Endothelial cell of umbilical vein (primary cell): ENCODE measurements around the gene IGF2BP2. TPM values are rescaled to one million over a fixed set of nuclear protein-coding genes. Genes with fewer than 3 reads are reported as not detected.

Experiments used
- BruUV-seq: library from RNA; stranded (reverse); fragments of 400-500 nt; replicated peaks from 2 replicates; lab custom pipeline; 2021; lab: Mats Ljungman, UMichigan
- CTCF ChIA-PET: fragments of 300-600, 350-600 bp; sonication (Branson Sonifier 250); formaldehyde crosslinking; loops from one replicate; lab custom pipeline; 2021; ENCODE audit warnings: antibody characterized with exemption, inconsistent platforms; lab: Charles Lee
- POLR2A ChIA-PET: fragments of 300-600, 350-600 bp; sonication (Branson Sonifier 250); formaldehyde crosslinking; loops from one replicate; lab custom pipeline; 2021; ENCODE audit warnings: antibody characterized with exemption, inconsistent platforms; lab: Charles Lee
- DNase-seq: peaks from one replicate; pipeline ENCODE4 v3.0.0-alpha.2; 2011; ENCODE audit warnings: low read depth, low spot score
- FAIRE-seq: peaks from 2 replicates; lab custom pipeline; 2011; peaks lifted over from hg19 to GRCh38; lab: Jason Lieb, UNC
- H2AFZ ChIP-seq: 2 replicates; pipeline ENCODE4 v1.6.0; 2012; ENCODE audit warnings: low read depth, low read length, control low read depth, inconsistent platforms
- H3K27ac ChIP-seq: 2 replicates; pipeline ENCODE4 v1.5.1; 2011; ENCODE audit warnings: low read depth, mild to moderate bottlenecking, control low read depth, low read length, moderate library complexity; ENCODE audit not compliant: insufficient read depth
- H3K27me3 ChIP-seq, 2 experiments: 2 replicates each; pipeline versions ENCODE4 v1.6.0 to v1.6.1; 2011; ENCODE audit warnings: low read length in 2 of 2, mixed read lengths in 1 of 2; ENCODE audit not compliant: control insufficient read depth in 2 of 2, insufficient read depth in 2 of 2
- H3K36me3 ChIP-seq, 2 experiments: 2 replicates in 1 of 2; 3 replicates in 1 of 2; pipeline ENCODE4 v1.5.1; 2011; ENCODE audit warnings: low read length in 2 of 2, mild to moderate bottlenecking in 1 of 2, moderate library complexity in 1 of 2; ENCODE audit not compliant: control insufficient read depth in 2 of 2, insufficient read depth in 2 of 2; ENCODE audit errors: extremely low read depth in 1 of 2
- H3K4me1 ChIP-seq: 3 replicates; pipeline ENCODE4 v1.5.1; 2011; ENCODE audit warnings: mild to moderate bottlenecking, low read length; ENCODE audit not compliant: control insufficient read depth, insufficient read depth; ENCODE audit errors: extremely low read depth
- H3K4me2 ChIP-seq: 2 replicates; pipeline ENCODE4 v1.6.1; 2011; ENCODE audit warnings: low read length, control low read depth, mixed read lengths; ENCODE audit not compliant: insufficient read depth
- H3K4me3 ChIP-seq, 3 experiments: fragments of 200-600 bp in 1 of 3; sonication (generic), shearing (Covaris generic) in 1 of 3; replicated peaks in 1 of 3; 2 replicates each; pipeline ENCODE4 v1.5.1; 2011 to 2016; ENCODE audit warnings: control low read depth in 3 of 3, low read length in 3 of 3, mild to moderate bottlenecking in 2 of 3, inconsistent platforms in 1 of 3, low read depth in 1 of 3, moderate library complexity in 1 of 3; ENCODE audit not compliant: insufficient read depth in 1 of 3
- H3K79me2 ChIP-seq: 2 replicates; pipeline ENCODE4 v1.6.0; 2012; ENCODE audit warnings: low read length, inconsistent platforms; ENCODE audit not compliant: control insufficient read depth, insufficient read depth
- H3K9ac ChIP-seq: replicated peaks from 2 replicates; pipeline ENCODE3; 2011; ENCODE audit warnings: low read length, control low read depth; ENCODE audit not compliant: insufficient read depth; ENCODE audit errors: extremely low read depth
- H3K9me1 ChIP-seq: replicated peaks from 3 replicates; pipeline ENCODE4 v1.6.0; 2011; ENCODE audit warnings: mild to moderate bottlenecking, low read length; ENCODE audit not compliant: control insufficient read depth, insufficient read depth; ENCODE audit errors: extremely low read depth
- H3K9me3 ChIP-seq: replicated peaks from 2 replicates; pipeline ENCODE4 v1.5.1; 2012; ENCODE audit warnings: low read length, inconsistent platforms; ENCODE audit not compliant: control insufficient read depth, insufficient read depth
- H4K20me1 ChIP-seq: replicated peaks from 2 replicates; pipeline ENCODE3; 2011; ENCODE audit warnings: mild to moderate bottlenecking, low read length; ENCODE audit not compliant: control insufficient read depth, insufficient read depth; ENCODE audit errors: extremely low read depth
- EZH2 ChIP-seq: IDR thresholded peaks from 2 replicates; pipeline ENCODE4 v1.6.1; 2012; ENCODE audit warnings: borderline replicate concordance, low read depth, mild to moderate bottlenecking, moderate library complexity, low read length, inconsistent platforms; ENCODE audit not compliant: severe bottlenecking
- FOS ChIP-seq: IDR thresholded peaks from 2 replicates; pipeline ENCODE4 v1.6.1; 2011; ENCODE audit warnings: mild to moderate bottlenecking, low read length, moderate library complexity, borderline replicate concordance; ENCODE audit not compliant: insufficient read depth
- GATA2 ChIP-seq: IDR thresholded peaks from 2 replicates; pipeline ENCODE4 v1.7.0; 2011; ENCODE audit warnings: low read depth, mild to moderate bottlenecking, moderate library complexity, mixed read lengths, low read length; ENCODE audit not compliant: insufficient read length, insufficient read depth
- JUN ChIP-seq: IDR thresholded peaks from 2 replicates; pipeline ENCODE4 v1.6.1; 2011; ENCODE audit warnings: borderline replicate concordance, low read depth; ENCODE audit not compliant: insufficient read length, insufficient read depth
- MYC ChIP-seq: IDR thresholded peaks from one replicate; pipeline ENCODE4 v1.6.1; 2011; ENCODE audit warnings: mild to moderate bottlenecking, low read depth, low read length
- POLR2A ChIP-seq: IDR thresholded peaks from 2 replicates; pipeline ENCODE4 v1.6.1; 2012; ENCODE audit warnings: low read depth, mild to moderate bottlenecking, control low read depth, low read length
- POLR2AphosphoS5 ChIP-seq: IDR thresholded peaks from 2 replicates; pipeline ENCODE4 v1.6.1; 2012; ENCODE audit warnings: low read depth, mild to moderate bottlenecking, control low read depth, low read length, moderate library complexity; ENCODE audit not compliant: insufficient read depth
- dilution Hi-C: fragments of 300-500 bp; cut with MboI; formaldehyde crosslinking; loops from one replicate; pipeline ENCODE4 v1.15.0; 2019; ENCODE audit warnings: low sequenced_read_pairs; ENCODE audit not compliant: extremely low pct_ligation_motif_present
- intact Hi-C: fragments of 100-400 bp; cut with micrococcal nuclease; formaldehyde crosslinking; loops from one replicate; pipeline ENCODE4 v1.10.0; 2022
- polyA plus RNA-seq, 4 experiments: library from polyadenylated mRNA; depleted of rRNA in 3 of 4; stranded (reverse) in 3 of 4; unstranded in 1 of 4; fragments of >200 nt; gene quantifications; 2 replicates each; pipeline versions ENCODE4 v1.2.1 to v1.2.3, GENCODE V29; 2011 to 2012; ENCODE audit warnings: missing spikeins in 1 of 4
- total RNA-seq: library from RNA; stranded (reverse); gene quantifications from 2 replicates; pipeline ENCODE4 v1.2.3, GENCODE V29; 2021
- TF ChIP-seq, protein P1 (sequence below), 2 donors: IDR thresholded peaks; 1 replicate in 1 of 2; 2 replicates in 1 of 2; pipeline ENCODE4 v1.5.1; 2011; ENCODE audit warnings: low read length in 2 of 2, mild to moderate bottlenecking in 2 of 2, moderate library complexity in 2 of 2, control low read depth in 1 of 2, inconsistent platforms in 1 of 2, low read depth in 1 of 2; ENCODE audit not compliant: insufficient read depth in 1 of 2; ENCODE audit errors: extremely low read depth in 1 of 2
- TF ChIP-seq, protein P2 (sequence below): IDR thresholded peaks from 2 replicates; pipeline ENCODE4 v1.6.1; 2011; ENCODE audit not compliant: insufficient read depth, insufficient read length

IGF2BP2 gene
- total and polyA plus RNA-seq, 2 donors (not counting 3 experiments of a cell fraction or from before 2014, with no cell fraction given) = 10.7 to 130 TPM

DNA sequence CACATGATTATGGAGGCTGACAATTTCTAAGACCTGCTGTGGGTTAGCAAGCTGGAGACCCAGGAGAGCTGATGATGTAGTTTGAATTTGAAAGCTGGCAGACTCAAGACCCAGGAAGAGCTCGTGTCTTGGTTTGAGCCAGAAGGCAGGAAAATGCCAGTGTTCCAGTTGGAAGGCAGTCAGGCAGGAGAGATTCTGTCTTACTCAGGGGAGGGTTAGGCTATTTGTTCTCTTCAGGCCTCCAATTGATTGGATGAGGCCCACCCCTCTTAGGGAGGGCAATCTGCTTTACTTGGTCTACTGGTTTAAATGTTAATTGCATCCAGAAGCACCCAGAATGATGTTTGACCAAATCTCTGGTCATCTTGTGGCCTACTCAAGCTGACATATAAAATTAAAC, 40.4 kb upstream of the IGF2BP2 start:
- H2AFZ ChIP-seq = no peak overlapping the region
- DNase-seq (no peak), FAIRE-seq (no peak)
- intact Hi-C loops = no loop called here
- H4K20me1 ChIP-seq = no peaks in the 10 kb centered on the region
- H3K4me1 ChIP-seq = no peaks in the 10 kb centered on the region
- no peak overlapping the region for H3K4me2 ChIP-seq
- no peak overlapping the region for H3K9ac ChIP-seq
- ChIA-PET POLR2A (no interaction called here), CTCF (interaction anchor here (0.8 to 1.6 kb wide), 5 partner anchors 10 to 188 kb away, joined by 3 to 6 read pairs (median 3); no protein-coding TSS in a partner anchor)
- H3K36me3 ChIP-seq = no peaks in the 10 kb centered on the region
- H3K4me3 ChIP-seq = no peak overlapping the region
- no peaks in the 10 kb centered on the region for H3K79me2 ChIP-seq
- peaks cover 9 to 12% of the 10 kb centered on the region in 2 experiments for H3K27me3 ChIP-seq
- TF ChIP-seq POLR2A (no peak), GATA2 (no peak), JUN (no peak), EZH2 (no peak), MYC (no peak), FOS (no peak), POLR2AphosphoS5 (no peak)
- TF ChIP-seq, protein P1, sequence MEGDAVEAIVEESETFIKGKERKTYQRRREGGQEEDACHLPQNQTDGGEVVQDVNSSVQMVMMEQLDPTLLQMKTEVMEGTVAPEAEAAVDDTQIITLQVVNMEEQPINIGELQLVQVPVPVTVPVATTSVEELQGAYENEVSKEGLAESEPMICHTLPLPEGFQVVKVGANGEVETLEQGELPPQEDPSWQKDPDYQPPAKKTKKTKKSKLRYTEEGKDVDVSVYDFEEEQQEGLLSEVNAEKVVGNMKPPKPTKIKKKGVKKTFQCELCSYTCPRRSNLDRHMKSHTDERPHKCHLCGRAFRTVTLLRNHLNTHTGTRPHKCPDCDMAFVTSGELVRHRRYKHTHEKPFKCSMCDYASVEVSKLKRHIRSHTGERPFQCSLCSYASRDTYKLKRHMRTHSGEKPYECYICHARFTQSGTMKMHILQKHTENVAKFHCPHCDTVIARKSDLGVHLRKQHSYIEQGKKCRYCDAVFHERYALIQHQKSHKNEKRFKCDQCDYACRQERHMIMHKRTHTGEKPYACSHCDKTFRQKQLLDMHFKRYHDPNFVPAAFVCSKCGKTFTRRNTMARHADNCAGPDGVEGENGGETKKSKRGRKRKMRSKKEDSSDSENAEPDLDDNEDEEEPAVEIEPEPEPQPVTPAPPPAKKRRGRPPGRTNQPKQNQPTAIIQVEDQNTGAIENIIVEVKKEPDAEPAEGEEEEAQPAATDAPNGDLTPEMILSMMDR (IDR thresholded peaks at IDR 0.05; ENCODE audit: extremely low read depth in 1 of 2, insufficient read depth in 1 of 2, low read depth in 1 of 2, low read length in 2 of 2) = no peak
- TF ChIP-seq, protein P2, sequence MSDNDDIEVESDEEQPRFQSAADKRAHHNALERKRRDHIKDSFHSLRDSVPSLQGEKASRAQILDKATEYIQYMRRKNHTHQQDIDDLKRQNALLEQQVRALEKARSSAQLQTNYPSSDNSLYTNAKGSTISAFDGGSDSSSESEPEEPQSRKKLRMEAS = no peak
- H3K27ac ChIP-seq = no peak overlapping the region
- no peaks in the 10 kb centered on the region for H3K9me3 ChIP-seq
- dilution Hi-C loops = no loop called here
- no peaks in the 10 kb centered on the region for H3K9me1 ChIP-seq
- BruUV-seq = no TSS peak
